Thyroid gland (tissue), 4 donors: ENCODE results near the gene PC.

Source experiments
- POLR2A ChIP-seq, 2 donors: fragments of 450-650 bp; IDR thresholded peaks; one replicate each; pipeline ENCODE4 v1.6.1; 2017; ENCODE audit warnings: antibody characterized with exemption in 2 of 2, mild to moderate bottlenecking in 2 of 2, moderate library complexity in 1 of 2
- TF ChIP-seq, protein P1 (sequence below), 6 experiments: fragments of 200-600 bp in 3 of 6; fragments of 450-650 bp in 3 of 6; sonication (generic) in 3 of 6; IDR thresholded peaks; one replicate each; pipeline ENCODE4 v1.5.1; 2016 to 2019; ENCODE audit warnings: antibody characterized with exemption in 6 of 6, mild to moderate bottlenecking in 2 of 6, inconsistent platforms in 1 of 6, moderate library complexity in 1 of 6

DNA sequence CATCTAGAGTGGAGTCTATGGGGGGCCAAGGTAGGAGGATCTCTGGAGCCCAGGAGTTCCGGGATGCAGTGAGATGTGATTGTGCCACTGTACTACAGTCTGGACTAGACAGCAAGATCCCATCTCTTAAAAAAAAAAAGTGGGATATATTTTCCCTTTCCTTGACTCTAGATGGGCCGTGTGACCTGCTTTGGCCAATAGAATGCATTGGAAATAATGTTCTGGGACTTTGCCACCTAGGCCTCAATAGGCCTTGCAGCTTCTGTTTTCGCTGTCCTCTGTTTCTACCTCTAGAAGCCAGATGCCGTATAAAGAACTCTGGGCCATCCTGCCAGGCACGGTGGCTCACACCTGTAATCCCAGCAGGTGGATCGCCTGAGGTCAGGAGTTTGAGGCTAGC lies 20.5 kb upstream of the PC start:
- TF ChIP-seq POLR2A (IDR thresholded peaks at IDR 0.05) = no peak
- TF ChIP-seq, protein P1, sequence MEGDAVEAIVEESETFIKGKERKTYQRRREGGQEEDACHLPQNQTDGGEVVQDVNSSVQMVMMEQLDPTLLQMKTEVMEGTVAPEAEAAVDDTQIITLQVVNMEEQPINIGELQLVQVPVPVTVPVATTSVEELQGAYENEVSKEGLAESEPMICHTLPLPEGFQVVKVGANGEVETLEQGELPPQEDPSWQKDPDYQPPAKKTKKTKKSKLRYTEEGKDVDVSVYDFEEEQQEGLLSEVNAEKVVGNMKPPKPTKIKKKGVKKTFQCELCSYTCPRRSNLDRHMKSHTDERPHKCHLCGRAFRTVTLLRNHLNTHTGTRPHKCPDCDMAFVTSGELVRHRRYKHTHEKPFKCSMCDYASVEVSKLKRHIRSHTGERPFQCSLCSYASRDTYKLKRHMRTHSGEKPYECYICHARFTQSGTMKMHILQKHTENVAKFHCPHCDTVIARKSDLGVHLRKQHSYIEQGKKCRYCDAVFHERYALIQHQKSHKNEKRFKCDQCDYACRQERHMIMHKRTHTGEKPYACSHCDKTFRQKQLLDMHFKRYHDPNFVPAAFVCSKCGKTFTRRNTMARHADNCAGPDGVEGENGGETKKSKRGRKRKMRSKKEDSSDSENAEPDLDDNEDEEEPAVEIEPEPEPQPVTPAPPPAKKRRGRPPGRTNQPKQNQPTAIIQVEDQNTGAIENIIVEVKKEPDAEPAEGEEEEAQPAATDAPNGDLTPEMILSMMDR (IDR thresholded peaks at IDR 0.05) = no peak
